HG03442 (cell line): ENCODE results near the gene YPEL2.
"Not testable (repeated sequence)": the region's sequence is repeated elsewhere in the genome, so short reads cannot be mapped to it uniquely, and the experiment has no call there.

Experiments used
- ATAC-seq: cut with Tn5 transposase; IDR thresholded peaks from one replicate; pipeline ENCODE4 v1.9.1; 2021; ENCODE audit warnings: mild to moderate bottlenecking, moderate library complexity; ENCODE audit not compliant: unreplicated experiment

Gene YPEL2

GRCh38 chr17:59375857-59376256 is 44.4 kb downstream of the YPEL2 start:
- no peak for ATAC-seq

GRCh38 chr17:59376506-59376905 is 45.1 kb downstream of the YPEL2 start:
- no peak for ATAC-seq

- no peak for ATAC-seq
Observed at GRCh38 chr17:59377410-59377809, 46.0 kb downstream of the YPEL2 start.

- no peak for ATAC-seq
Observed at GRCh38 chr17:59378675-59379074, 47.2 kb downstream of the YPEL2 start.

- no peak for ATAC-seq
Observed at GRCh38 chr17:59380474-59380873, 49.0 kb downstream of the YPEL2 start.

- ATAC-seq = no peak
Observed at GRCh38 chr17:59381716-59382570, 50.5 kb downstream of the YPEL2 start.

- ATAC-seq = no peak
Observed at GRCh38 chr17:59383893-59384292, 52.4 kb downstream of the YPEL2 start.

GRCh38 chr17:59387351-59388068 is 56.1 kb downstream of the YPEL2 start:
- ATAC-seq = no peak

GRCh38 chr17:59388069-59388556 is 56.7 kb downstream of the YPEL2 start:
- no peak for ATAC-seq

GRCh38 chr17:59389066-59389465 is 57.6 kb downstream of the YPEL2 start:
- no peak for ATAC-seq

- ATAC-seq = no peak
Observed at GRCh38 chr17:59391021-59391420, 59.6 kb downstream of the YPEL2 start.

GRCh38 chr17:59392973-59393679 is 61.7 kb downstream of the YPEL2 start:
- ATAC-seq = no peak

- not testable (repeated sequence) for ATAC-seq
Observed at GRCh38 chr17:59393742-59394410, 62.4 kb downstream of the YPEL2 start.

GRCh38 chr17:59396134-59396826 is 64.8 kb downstream of the YPEL2 start:
- ATAC-seq = no peak

GRCh38 chr17:59397316-59398073 is 66.0 kb downstream of the YPEL2 start:
- no peak for ATAC-seq

- no peak for ATAC-seq
Observed at GRCh38 chr17:59399914-59400313, 68.5 kb downstream of the YPEL2 start.

- ATAC-seq = no peak
Observed at GRCh38 chr17:59400858-59401257, 69.4 kb downstream of the YPEL2 start.

- ATAC-seq = no peak
Observed at GRCh38 chr17:59401274-59401673, 69.8 kb downstream of the YPEL2 start.

GRCh38 chr17:59401725-59402124 is 70.3 kb downstream of the YPEL2 start:
- no peak for ATAC-seq

- ATAC-seq = no peak
Observed at GRCh38 chr17:59402760-59403159, 71.3 kb downstream of the YPEL2 start.
